ENCODE results near the gene GGTLC1.

GRCh38 chr20:23938118-23938438, 50.5 kb downstream of the GGTLC1 start:
- no peak for TF ChIP-seq CTCF (IDR thresholded peaks at IDR 0.05)
- TF ChIP-seq POLR2A (IDR thresholded peaks at IDR 0.05; ENCODE audit: low read depth) = no peak
